NCI-H2029 (cell line): Measurements from ENCODE around the gene CIP2A.
A peak's percentile ranks its signal among the peaks of the same experiment; 100 is the strongest.

Experiments used
- DNase-seq: peaks from one replicate; lab custom pipeline; 2025; lab: John Stamatoyannopoulos, UW

Gene CIP2A

GRCh38 chr3:108562565-108562964, 26.7 kb downstream of the CIP2A start:
- no peak for DNase-seq

- DNase-seq: no peak
Observed at GRCh38 chr3:108555966-108556581, 33.2 kb downstream of the CIP2A start.

DNA sequence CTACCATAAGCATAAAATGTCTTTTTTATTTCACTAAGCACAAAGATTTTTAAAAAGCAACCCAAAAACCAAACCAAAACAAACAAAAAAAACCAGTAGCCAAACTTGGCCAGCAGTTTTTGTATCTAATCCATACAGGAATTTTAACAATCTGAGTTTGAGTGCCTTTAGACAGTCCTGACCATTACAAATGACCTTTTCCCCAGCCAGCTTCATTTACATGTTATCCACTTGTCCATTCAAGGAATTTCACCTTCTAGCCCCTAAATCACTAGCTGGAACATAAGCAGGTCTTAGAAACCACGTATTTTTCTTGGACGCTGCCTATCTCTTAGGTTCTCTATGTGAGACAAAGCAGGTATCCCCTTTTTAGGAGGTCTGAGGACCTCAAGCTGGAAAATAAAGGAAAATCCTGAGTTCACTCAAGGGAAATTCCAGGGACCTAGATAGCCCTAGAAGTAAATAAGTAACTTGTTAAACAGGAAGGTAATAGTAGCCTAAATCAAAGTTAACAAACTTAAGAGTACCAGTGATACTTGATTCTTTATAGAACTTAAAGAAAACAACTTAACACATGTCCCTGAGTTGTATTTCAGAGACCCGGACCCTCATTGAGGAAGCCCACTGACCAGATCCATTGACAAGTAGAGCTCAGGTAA, 34.2 kb downstream of the CIP2A start:
- DNase-seq: no peak

- no peak for DNase-seq
Observed at GRCh38 chr3:108554229-108554628, 35.0 kb downstream of the CIP2A start.

DNA sequence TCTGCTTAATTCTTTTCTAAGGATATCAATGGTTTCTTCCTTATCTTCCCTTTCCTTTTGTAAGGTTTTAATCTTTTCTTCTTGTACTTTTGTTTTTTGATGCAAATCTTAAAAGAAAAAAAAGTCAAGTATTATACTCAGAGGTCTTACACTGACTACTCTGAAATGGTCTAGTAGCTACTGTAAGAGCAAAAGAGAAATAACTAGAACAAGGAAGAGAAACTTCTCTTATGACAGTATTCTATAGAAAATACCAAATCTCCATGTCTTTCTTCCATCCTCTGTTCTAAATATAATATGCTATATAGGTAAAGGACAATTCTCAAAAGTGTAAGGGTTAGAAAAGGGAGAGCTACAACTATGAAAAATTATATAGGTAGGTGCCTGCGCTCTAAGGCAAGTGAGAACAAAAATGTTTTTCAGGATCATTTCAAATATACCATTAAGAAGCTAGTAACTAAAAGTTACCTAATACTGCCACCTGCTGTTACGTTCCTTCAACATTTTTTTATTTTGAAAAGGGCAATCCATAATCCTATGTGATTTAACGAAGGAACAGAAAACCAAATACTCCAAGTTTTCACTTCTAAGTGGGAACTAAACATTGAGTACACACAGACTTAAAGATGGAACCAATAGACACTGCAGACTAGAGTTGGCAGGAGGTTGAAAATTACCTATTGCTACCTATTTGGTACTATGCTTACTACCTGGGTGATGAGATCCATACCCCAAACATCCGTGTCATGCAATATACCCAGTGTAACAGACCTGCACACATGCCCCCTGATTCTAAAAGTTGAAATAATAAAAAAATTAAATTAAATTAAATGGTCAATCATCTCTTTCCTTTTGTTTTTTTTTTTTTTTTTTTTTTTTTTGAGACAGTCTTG, 36.7 kb downstream of the CIP2A start:
- DNase-seq: peak; percentile 18

DNA sequence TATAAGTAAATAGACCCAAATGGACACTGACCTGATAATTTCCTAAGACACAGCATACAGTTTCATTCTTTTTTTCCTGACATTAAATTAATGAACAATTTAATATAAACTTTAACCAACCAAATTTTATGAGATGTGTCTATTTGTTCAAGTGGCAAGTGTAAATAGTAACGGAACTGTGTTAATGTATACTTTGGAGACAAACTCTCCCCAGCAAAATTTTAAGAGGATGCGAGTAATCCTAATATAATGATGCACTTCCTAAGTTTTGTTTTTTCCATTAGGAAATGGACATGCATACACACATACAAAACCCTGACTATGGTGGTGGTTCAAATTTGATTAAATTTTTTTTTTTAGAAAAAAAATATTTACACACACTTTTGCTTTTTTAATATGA, 40.4 kb downstream of the CIP2A start:
- DNase-seq: no peak

GRCh38 chr3:108548304-108548703, 40.9 kb downstream of the CIP2A start:
- DNase-seq: no peak

GRCh38 chr3:108546692-108547091, 42.5 kb downstream of the CIP2A start:
- no peak for DNase-seq

GRCh38 chr3:108546247-108546646, 43.0 kb downstream of the CIP2A start:
- DNase-seq: no peak

DNA sequence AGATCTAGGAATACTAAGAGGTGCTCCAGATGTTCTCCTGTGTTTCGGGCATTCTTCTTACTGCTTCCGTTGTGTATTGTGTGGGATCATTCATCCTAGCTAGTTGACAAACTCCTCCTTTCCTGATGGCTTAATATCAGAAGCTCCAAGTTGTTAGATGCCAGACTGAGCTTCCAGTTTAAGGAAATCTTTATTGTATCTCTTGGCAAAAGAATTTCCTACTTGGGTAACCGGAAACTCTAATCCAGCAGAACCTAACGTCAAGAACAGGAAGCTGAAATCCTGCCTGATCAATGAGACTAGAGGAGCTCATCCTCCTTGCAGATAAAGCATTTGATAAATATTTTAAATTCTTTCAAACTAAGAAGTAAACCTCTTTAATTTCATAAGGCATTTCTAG, 51.2 kb downstream of the CIP2A start:
- no peak for DNase-seq

GRCh38 chr3:108528459-108529252, 60.6 kb downstream of the CIP2A start:
- no peak for DNase-seq

- no peak for DNase-seq
Observed at GRCh38 chr3:108527817-108528216, 61.4 kb downstream of the CIP2A start.

DNA sequence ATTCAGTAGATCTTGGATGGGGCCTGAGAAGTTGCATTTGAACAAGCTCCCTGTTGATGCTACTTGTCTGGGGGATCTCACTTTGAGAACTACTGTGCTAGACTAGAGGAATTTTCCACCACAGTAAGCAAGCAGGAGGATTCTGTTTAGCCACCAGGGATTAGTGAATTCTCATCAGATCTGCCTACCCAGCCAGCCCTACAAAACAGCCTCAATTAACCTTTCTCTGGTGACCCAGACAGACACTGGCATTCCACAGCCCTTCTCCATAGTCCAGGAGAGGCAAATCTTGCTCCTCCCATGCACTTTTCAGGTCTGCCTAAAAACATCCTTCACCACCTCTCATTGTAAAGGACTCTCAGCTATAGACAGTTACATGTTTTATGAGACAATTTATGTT, 62.1 kb downstream of the CIP2A start:
- DNase-seq: no peak

DNA sequence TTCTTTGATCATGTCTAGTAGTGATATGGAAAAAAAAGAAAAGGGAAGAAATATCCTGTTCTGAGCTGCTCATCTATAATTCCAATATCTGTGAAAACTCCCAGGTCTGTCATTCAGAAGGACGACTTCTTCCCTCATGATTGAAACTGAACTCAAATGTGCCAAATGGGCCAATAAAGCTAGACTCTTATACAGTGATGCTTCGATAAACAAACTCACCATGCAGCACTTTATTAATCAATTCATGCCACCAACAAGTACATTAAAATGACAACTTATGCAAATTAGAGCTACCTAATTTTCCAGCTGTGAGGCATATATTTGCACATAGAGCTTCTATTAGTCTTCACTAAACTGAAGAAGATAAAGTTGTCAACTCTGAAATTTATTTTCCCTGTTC, 63.3 kb downstream of the CIP2A start:
- DNase-seq: no peak

DNA sequence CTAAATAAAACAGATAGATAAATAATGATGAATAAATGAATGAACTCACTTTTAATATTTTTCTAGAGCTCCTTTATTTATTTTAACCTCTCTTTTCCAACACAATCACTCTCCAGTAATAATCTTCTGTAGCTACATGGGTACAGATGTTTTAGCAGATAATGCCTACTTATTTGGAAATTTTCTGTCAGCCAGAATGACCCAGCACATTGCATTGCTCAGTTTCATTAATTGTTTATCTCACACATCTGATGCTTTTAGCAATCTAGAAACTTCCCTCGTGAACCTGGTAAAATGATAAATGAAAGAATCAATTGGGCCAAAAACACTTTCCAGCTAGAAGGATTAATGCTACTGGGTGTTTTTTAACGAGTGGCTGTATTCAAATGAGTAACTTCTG, 64.0 kb downstream of the CIP2A start:
- no peak for DNase-seq

DNA sequence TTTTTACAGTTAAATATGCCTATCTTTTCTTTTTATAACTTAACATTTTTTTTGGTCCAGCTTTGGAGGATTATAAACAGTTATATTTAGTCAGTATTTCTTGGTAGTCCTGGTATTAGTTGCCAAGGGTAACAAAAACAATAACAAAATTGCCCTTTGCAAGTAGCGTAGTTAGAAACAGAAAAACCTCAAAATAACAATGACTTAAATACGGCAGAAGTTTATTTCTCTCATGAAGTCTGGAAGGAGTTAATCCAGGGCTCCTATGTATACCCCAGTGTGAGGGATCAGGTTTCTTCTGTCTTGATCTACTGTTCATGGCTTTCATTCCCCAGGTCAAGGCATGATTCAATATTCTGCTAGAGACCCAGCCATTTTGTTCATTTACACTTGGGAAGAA, 64.7 kb downstream of the CIP2A start:
- no peak for DNase-seq

DNA sequence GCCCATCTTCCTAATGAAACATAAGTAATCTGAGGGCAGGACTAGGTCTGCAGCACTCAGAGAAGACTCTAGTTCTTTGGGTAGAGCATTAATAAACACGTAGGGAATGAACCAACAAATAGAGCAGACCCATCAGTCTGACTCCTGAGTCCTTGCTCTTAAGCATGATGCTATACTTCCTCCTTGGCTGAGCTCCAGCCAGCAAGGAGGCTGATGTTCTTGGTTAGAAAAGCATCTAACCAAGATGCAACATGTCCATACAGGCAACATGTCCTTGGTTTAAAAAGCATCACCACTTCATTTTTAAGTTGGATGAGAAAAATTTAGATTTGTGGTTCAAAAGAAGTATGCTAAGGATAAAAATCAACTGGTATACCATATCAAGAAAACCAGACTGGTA, 70.3 kb downstream of the CIP2A start:
- DNase-seq: no peak

- no peak for DNase-seq
Observed at GRCh38 chr3:108516881-108517280, 72.4 kb downstream of the CIP2A start.

DNA sequence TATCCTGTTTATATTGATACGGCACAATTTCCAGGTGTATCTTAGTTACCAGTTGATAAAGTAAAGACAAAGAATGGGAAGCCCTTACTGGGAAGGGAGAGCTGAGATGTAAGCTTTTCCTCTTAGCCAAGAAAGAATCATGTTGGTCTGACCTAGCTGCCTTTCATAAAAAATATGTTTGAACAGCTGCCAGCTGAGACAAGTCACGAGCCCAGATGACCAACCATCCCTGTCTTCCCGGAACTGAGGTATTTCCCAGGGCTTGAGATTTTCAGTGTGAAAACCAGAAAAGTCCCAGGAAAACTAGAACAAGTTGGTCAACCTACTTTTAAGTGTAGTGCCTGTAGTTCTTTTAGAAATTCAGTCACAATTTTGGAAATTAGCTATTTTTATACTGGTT, 75.3 kb downstream of the CIP2A start:
- DNase-seq: no peak

GRCh38 chr3:108512671-108513070, 76.6 kb downstream of the CIP2A start:
- no peak for DNase-seq

DNA sequence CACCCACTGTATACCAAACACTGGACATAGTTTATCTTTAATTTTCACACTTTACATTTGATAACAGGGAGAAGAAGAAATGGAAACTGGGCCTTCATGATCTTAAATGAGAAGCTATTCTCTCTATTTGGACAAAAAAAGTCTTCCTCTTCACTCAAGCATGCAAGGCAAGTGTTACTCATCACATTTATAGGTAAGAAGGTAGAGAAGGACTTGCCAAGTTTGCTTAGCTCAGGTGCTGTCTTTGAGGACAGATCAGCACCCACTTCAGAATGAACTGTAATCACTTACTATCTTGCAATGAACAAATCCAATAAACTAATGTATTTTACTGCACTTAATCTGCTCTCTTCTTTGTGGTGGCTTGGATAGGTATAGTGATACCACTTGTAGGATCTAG, 77.7 kb downstream of the CIP2A start:
- no peak for DNase-seq

DNA sequence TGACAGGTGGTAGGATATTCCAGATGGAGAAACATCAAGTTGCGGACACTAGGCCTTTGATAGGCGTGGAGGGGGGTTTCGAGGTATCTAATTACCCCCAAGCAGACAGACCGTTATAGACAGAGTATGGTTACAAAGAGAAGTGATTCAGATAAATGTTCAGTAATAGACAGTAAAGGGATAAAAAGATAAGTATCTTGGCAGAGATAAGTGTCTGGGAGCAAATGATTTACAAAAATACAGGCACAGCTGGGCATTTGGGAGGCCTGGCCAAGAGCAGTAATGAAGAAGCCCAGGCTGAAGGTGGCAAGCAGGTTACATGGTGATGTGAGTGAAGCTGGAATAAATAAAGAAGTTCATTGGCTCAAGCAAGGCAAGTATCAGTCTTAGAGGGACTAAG, 78.2 kb downstream of the CIP2A start:
- DNase-seq: no peak
